Right lobe of liver (tissue), 6 donors: ENCODE data around the gene TMEM72. TPM values are rescaled to one million over a fixed set of nuclear protein-coding genes. Genes with fewer than 3 reads are reported as not detected.

Experiments
- ATAC-seq, 4 donors: fragments of 200-7000 bp; cut with Tn5 transposase; one replicate each; pipeline ENCODE4 v1.9.1; 2020; ENCODE audit warnings: mild to moderate bottlenecking in 4 of 4, moderate library complexity in 4 of 4
- DNase-seq, 3 donors: peaks; one replicate each; pipeline ENCODE4 v3.0.0-alpha.2; 2020
- H3K27ac ChIP-seq, 3 donors: fragments of 200-600 bp; one replicate each; pipeline ENCODE4 v1.8.0; 2022
- H3K27me3 ChIP-seq, 2 donors: fragments of 200-600 bp; one replicate each; pipeline ENCODE4 v1.8.0; 2022
- H3K36me3 ChIP-seq, 4 donors: fragments of 200-600 bp; sonication (generic) in 1 of 4; one replicate each; pipeline versions ENCODE4 v1.5.1 to v1.8.0; 2017 to 2022; ENCODE audit warnings: control low read depth in 1 of 4
- H3K4me1 ChIP-seq, 4 donors: fragments of 200-600 bp; sonication (generic) in 1 of 4; one replicate each; pipeline versions ENCODE4 v1.5.1 to v1.8.0; 2017 to 2022; ENCODE audit warnings: control low read depth in 1 of 4
- H3K4me3 ChIP-seq, 3 donors: fragments of 200-600 bp; one replicate each; pipeline ENCODE4 v1.8.0; 2022
- H3K9me3 ChIP-seq, 4 donors: fragments of 200-600 bp; sonication (generic) in 1 of 4; one replicate each; pipeline versions ENCODE4 v1.5.1 to v1.8.0; 2017 to 2022; ENCODE audit warnings: control low read depth in 1 of 4
- CTCF ChIP-seq, 4 donors: fragments of 200-600 bp in 3 of 4; fragments of 450-650 bp in 1 of 4; IDR thresholded peaks; one replicate each; pipeline versions ENCODE4 v1.5.1 to v1.8.0; 2016 to 2022; ENCODE audit warnings: antibody characterized with exemption in 4 of 4, mild to moderate bottlenecking in 2 of 4
- POLR2A ChIP-seq: fragments of 450-650 bp; IDR thresholded peaks from one replicate; pipeline ENCODE4 v1.6.1; 2017; ENCODE audit warnings: antibody characterized with exemption, mild to moderate bottlenecking
- WGBS: methylation state at CpG from one replicate; pipeline ENCODE4 v1.1.6; 2018; ENCODE audit warnings: low coverage, low lambda C conversion rate; ENCODE audit not compliant: insufficient coverage; ENCODE audit errors: missing lambda C conversion rate; 5-methylcytosine and 5-hydroxymethylcytosine counted together
- intact Hi-C, 2 donors: fragments of 100-400 bp; cut with DNase I; formaldehyde crosslinking; loops; one replicate each; pipeline versions ENCODE4 v1.11.2 to v1.14.1; 2022
- total RNA-seq, 6 experiments: library from RNA; depleted of rRNA in 2 of 6; stranded (reverse); fragments of >200 nt in 2 of 6; fragmentation: NEBNext Ultra II Directional in 3 of 6; extraction: Animal tissue kit (Norgen Biotek cat#: 25700) in 3 of 6; gene quantifications; one replicate each; pipeline versions ENCODE4 v1.1.0 to v1.2.4, GENCODE V29; 2016 to 2023
- donor health status: DM: no; HTN: yes; CAD: no.
- donor health status: DM: no; HTN: no; CAD: no.
- donor health status: DM: no; HTN: no; CAD: no.
- donor health status: DM: no; HTN: yes; CAD: no.
- donor health status: DM: no; HTN: yes; CAD: no.

The TMEM72 gene
- total RNA-seq, 6 experiments from 2014 or later: not detected

DNA sequence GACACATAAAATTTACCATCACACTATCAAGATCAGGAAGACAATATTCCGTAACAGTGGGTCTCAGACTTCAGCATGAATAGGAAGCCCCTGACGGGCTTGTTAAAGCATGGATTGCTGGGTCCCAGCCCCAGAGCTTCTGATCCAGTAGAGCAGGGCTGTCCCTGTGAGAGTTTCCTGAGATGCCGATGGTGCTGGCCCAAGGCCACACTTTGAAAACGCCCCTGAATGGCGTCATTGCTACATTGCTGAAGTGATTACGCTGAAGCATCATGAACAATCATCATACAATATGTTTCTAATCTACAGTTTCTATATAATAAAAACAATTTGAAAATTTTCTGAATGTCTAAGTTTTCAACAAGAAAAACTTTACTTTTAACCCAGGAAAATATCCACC is 38.0 kb upstream of the TMEM72 start:
- ATAC-seq: no peak
- H3K36me3 ChIP-seq: no peaks in the 10 kb centered on the region
- H3K4me3 ChIP-seq: no peak overlapping the region
- no peak for TF ChIP-seq CTCF (IDR thresholded peaks at IDR 0.05)
- no peak for TF ChIP-seq POLR2A
- H3K9me3 ChIP-seq: no peaks in the 10 kb centered on the region
- intact Hi-C loops: no loop called here
- H3K4me1 ChIP-seq: peaks cover 0 to 9% (median 0%) of the 10 kb centered on the region in 4 donors
- 71% methylated on average over 6 of the region's 6 CpGs for WGBS
- no peak for DNase-seq
- no peaks in the 10 kb centered on the region for H3K27me3 ChIP-seq
- no peak overlapping the region for H3K27ac ChIP-seq

DNA sequence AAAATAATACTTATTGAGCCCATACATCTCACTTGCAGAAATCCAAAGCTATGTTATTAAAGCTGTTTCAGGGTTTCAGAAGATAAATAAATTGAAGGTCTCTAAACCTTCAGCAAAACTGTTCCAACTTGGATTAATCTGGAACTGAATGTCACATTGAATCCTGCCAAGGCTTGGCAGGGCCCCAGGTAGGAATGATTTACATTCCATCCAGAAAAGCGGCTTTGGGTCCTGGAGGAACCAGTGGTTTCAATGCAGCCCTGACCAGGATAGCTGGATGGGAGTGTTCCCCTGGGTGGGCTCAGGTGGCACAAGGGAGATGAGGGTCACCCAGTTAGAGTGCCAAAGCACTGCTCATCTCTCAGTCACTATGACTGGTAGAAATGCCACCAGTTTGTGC is 37.0 kb upstream of the TMEM72 start:
- ATAC-seq: peak in 1 of 4 donors; percentile 57
- Histone ChIP-seq H3K27me3 (no peaks in the 10 kb centered on the region), H3K36me3 (no peaks in the 10 kb centered on the region), H3K9me3 (no peaks in the 10 kb centered on the region), H3K4me1 (peaks cover 0 to 9% (median 2%) of the 10 kb centered on the region in 4 donors), H3K27ac (no peak overlapping the region), H3K4me3 (no peak overlapping the region)
- no peak for DNase-seq
- TF ChIP-seq CTCF (IDR thresholded peaks at IDR 0.05) (no peak), POLR2A (no peak)
- 33% methylated on average over 1 of the region's 1 CpG for WGBS
- intact Hi-C loops: no loop called here

DNA sequence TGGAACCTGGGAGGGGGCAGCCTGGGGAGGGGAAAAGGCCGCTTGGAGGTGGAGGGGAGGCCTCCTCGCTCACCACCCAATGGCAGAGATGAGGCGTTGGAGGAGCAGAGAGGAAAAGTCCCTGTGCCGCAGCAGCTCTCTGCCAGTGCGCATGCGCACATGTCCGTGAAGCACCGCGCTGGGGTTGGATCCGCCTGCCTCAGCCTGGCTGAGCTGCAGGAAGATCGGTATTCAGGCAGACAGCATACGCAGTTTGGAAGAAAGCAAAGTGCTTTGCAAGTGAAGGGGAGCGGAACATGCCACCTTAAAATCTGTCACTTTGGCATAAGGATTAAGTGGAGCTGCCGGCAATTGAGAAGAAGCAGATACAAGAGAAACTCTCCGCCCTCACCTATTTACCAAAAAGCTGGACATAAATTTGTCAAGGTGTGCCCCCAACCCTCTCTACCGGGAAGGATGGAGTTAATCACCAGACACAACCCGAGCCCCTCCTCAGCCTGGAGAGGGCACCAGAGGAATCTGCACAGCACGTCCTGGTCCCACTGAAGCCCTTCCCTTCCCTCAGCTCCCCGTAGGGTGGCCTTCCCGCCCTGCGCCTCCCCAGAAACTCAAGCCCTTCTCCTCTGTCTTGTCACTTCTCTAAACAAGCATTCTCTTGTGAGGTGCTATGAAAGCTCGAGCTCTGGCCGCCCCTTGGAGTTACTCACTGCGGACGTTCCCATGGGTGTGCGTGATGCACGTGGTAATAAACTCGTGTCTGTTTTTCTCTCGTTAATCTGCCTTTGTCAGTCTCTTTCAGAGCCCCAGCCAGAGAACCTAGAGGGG is 32.2 kb upstream of the TMEM72 start:
- H3K4me3 ChIP-seq: peak overlapping the region; percentile 16 to 50 (median 27)
- ATAC-seq (peak; percentile 90 to 97 (median 96)), DNase-seq (peak; percentile 89 to 90 (median 90))
- H3K9me3 ChIP-seq: no peaks in the 10 kb centered on the region
- no peak overlapping the region for H3K27ac ChIP-seq
- TF ChIP-seq CTCF (IDR thresholded peaks at IDR 0.05): no peak
- peaks cover 0 to 5% (median 2%) of the 10 kb centered on the region in 4 donors for H3K4me1 ChIP-seq
- WGBS: 7% methylated on average over 27 of the region's 29 CpGs
- H3K27me3 ChIP-seq: no peaks in the 10 kb centered on the region
- H3K36me3 ChIP-seq: no peaks in the 10 kb centered on the region
- intact Hi-C loops: no loop called here

- peak overlapping the region in 1 of 3 donors; percentile 16 for H3K4me3 ChIP-seq
- 46% methylated on average over 7 of the region's 14 CpGs for WGBS
- DNase-seq (no peak), ATAC-seq (peak in 1 of 4 donors; percentile 5)
- H3K9me3 ChIP-seq: no peaks in the 10 kb centered on the region
- no peak overlapping the region for H3K27ac ChIP-seq
- TF ChIP-seq POLR2A (no peak), CTCF (IDR thresholded peaks at IDR 0.05) (no peak)
- no peaks in the 10 kb centered on the region for H3K27me3 ChIP-seq
- H3K4me1 ChIP-seq: peaks cover 0 to 3% (median 0%) of the 10 kb centered on the region in 4 donors
- intact Hi-C loops: no loop called here
- no peaks in the 10 kb centered on the region for H3K36me3 ChIP-seq
Measured at GRCh38 chr10:44879531-44879899, 31.6 kb upstream of the TMEM72 start.
